LNCaP clone FGC (cell line): ENCODE results near the gene DAP.

Experiments
- DNase-seq: peaks from one replicate; pipeline ENCODE4 v3.0.0-alpha.2; 2011; ENCODE audit warnings: low read depth
- H3K4me3 ChIP-seq: 2 replicates; pipeline ENCODE4 v1.5.1; 2011; ENCODE audit warnings: mild to moderate bottlenecking, low read depth, low read length, control low read depth
- TF ChIP-seq, protein P1 (sequence below): IDR thresholded peaks from 2 replicates; pipeline ENCODE4 v1.5.1; 2012; ENCODE audit warnings: mild to moderate bottlenecking; ENCODE audit not compliant: control insufficient read depth, insufficient read depth; ENCODE audit errors: extremely low read depth

The DAP gene, protein sequence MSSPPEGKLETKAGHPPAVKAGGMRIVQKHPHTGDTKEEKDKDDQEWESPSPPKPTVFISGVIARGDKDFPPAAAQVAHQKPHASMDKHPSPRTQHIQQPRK

DNA sequence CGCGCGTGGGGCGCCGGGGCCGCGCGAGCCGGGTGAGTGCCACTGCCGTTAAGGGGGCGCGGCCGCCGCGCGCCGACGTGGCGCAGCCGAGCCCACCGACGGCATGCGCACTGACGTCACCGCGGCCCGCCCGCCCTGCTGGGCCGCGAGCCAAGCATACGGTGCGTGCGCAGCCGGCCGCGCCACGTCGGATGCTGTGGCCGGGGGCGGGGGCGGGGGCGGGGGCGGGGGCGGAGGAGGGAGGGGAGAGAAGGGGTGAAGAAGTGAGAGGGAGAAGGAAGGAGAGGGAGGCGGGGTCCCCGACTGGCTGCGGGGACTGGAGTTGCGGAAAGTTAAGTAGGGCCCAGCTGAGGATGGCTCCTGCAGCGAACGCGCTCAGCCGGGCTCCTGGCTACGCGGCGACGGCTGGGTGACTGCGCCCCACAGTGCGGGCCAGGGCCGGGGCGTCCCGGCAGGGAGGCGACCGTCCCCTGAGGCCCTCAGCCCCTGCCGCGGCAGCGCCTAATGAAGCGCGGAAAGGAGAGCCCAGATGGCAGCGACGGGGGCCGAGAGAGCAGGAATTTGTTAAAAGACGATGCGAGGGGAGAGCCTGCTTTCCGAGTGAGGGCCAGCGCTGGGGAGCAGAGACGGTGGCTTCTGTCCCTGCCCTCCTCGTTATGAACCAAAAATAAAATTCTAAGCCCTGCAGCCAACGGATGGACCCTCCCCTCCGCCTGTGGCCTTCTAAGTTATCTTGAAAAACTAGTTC lies at the start of gene DAP:
DAP (minus strand) TSS at position 50 of the 748 bp plus-strand sequence. CDS start 166 bp downstream, outside the sequence.
- DNase-seq = no peak
- TF ChIP-seq, protein P1, sequence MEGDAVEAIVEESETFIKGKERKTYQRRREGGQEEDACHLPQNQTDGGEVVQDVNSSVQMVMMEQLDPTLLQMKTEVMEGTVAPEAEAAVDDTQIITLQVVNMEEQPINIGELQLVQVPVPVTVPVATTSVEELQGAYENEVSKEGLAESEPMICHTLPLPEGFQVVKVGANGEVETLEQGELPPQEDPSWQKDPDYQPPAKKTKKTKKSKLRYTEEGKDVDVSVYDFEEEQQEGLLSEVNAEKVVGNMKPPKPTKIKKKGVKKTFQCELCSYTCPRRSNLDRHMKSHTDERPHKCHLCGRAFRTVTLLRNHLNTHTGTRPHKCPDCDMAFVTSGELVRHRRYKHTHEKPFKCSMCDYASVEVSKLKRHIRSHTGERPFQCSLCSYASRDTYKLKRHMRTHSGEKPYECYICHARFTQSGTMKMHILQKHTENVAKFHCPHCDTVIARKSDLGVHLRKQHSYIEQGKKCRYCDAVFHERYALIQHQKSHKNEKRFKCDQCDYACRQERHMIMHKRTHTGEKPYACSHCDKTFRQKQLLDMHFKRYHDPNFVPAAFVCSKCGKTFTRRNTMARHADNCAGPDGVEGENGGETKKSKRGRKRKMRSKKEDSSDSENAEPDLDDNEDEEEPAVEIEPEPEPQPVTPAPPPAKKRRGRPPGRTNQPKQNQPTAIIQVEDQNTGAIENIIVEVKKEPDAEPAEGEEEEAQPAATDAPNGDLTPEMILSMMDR = no peak
- peak within 1 kb of the TSS; percentile 75 for H3K4me3 ChIP-seq

DNA sequence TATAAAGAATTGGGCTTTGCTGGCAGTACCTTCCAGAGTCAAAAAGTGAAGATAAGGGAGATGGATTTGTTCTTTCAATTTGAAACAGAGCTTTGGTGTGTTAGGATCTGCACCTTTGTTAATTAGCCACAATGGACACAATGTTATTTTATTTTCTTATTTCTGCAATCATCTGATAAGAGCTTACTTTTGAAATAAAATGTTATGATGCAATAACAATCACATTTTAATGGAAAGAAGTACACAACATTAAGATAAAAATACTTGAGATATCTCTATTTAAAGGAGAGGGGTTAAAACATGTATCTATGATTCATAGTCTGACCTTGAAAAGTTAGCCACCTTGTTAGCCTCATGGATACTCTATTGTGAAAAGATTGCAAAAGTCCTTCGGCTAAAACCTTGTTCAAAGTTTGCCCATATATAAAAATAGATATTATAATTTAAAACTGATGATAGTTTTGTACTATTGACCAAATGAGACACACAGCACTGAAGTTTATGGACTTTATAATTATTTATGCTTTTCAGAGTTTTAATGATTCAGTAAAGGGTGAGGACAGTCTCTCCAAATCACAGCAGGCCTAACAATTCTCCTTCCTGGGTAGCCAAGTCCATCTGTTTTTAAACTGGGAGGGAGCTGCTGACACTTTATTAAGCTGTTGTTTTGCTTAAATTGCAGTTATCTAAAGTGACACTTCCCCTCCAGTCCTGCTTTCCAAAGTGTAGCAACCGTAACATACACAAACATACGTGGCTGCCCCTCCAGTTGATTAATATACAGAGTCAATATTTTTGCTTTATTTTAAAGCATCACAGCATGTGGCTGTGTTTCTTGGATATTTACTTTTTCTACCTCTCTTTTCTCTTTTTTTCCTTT lies 47.6 kb upstream of the DAP start:
- no peak for DNase-seq
- TF ChIP-seq, protein P1 = no peak

DNA sequence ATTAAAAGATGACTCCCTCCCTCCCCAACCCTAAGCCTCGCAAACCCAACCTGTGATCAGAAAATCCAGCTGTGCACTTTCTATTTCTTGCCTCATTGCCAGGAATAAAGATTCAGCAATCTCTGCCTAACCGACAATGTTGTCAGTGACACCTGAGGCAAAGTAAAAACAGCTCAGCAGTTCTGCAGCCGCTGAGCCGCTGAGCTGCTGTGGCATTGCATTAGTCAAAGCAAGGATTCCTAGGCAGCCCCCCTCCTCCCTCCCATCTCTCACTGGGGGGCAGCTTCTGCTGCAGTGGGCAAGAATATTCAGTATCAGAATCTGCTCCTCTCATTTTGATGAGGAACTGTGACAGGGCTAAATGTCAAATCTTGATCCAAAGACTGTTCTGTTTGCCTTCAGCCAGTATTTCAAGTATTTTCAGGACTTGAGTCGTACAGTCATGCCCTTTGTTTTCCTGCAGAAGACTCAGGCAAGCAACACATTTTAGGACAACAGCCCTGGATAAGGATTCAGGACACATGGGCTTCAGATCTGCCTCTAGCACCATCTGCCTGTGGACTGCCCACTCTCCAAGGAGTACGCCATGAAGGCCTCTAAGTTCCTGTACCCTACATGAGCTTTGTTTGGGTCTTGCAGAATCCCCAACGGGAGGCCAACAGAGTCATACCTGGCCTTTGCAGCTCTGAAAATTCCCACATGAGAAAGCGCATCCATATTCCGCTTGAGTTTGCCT lies 41.1 kb upstream of the DAP start:
- TF ChIP-seq, protein P1 = peak; percentile 29
- H3K4me3 ChIP-seq = no peak overlapping the region
- no peak for DNase-seq

More for the DNA sequence above, 47.6 kb upstream of the DAP start:
- no peak overlapping the region for H3K4me3 ChIP-seq

DNA sequence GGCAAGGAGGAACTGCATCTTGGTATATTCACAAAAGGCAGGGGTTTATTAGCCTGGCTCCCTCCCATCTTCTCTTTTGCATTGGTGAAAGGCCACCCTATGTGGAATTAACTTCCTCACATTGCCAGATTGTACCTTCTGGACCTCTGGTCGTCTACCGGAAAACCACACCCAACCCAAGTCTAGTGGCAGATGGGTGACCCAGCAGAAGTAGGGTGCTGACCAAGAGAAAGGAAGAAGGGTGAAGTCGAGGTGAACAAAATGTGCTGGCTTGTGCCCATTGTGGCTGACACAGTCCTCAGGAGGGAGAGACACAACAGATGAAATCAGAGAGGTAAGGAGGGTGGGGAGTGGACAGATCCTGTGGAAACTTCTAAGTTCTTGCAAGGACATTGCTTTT lies 39.8 kb upstream of the DAP start:
- TF ChIP-seq, protein P1 = no peak
- H3K4me3 ChIP-seq = no peak overlapping the region
- DNase-seq = no peak

DNA sequence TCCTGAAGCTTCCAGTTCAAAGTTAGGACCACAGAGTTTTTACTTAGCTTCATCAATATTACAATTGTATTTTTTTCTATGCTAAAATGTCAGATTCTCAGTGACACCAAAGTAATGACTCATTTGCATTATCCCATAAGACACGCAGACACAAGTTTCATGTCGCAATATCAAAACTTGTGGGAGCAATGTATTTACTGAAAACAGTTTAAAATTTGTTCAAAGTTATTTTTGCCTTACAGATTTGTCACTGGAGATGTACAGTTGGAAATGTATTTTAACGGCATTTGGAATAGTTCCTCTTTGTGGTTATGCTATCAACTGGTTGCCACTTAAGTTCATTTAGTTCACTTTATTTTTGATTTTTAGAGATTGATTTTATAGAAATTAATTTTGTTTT lies 36.2 kb upstream of the DAP start:
- H3K4me3 ChIP-seq = no peak overlapping the region
- no peak for DNase-seq
- TF ChIP-seq, protein P1 = no peak

DNA sequence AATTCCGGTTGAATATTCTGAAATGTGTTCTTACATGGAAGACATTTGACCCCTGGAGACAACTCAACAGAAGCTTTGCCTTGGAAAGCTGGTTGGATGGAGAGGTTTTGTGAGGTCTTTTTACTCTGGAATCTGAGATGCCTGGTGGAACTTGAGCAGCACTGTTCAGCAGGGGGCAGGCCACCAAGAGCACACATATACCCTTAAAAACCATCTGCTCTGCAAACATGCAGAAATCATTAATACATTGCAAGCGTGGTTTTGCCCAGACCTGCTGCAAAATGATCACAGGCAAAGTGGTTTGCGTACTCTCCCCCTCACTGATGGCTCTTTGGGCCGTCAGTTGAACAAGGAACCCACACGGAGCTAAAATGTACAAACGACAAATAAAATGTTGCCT lies 32.8 kb upstream of the DAP start:
- TF ChIP-seq, protein P1 = no peak
- no peak for DNase-seq
- no peak overlapping the region for H3K4me3 ChIP-seq
